ELR (cell line): Measurements from ENCODE around the gene RAD23A.
"Not testable (repeated sequence)": the region's sequence is repeated elsewhere in the genome, so short reads cannot be mapped to it uniquely, and the experiment has no call there.

Source experiments
- DNase-seq: peaks from one replicate; pipeline ENCODE4 v3.0.0-alpha.2; 2015; ENCODE audit warnings: low read depth

RAD23A gene

DNA sequence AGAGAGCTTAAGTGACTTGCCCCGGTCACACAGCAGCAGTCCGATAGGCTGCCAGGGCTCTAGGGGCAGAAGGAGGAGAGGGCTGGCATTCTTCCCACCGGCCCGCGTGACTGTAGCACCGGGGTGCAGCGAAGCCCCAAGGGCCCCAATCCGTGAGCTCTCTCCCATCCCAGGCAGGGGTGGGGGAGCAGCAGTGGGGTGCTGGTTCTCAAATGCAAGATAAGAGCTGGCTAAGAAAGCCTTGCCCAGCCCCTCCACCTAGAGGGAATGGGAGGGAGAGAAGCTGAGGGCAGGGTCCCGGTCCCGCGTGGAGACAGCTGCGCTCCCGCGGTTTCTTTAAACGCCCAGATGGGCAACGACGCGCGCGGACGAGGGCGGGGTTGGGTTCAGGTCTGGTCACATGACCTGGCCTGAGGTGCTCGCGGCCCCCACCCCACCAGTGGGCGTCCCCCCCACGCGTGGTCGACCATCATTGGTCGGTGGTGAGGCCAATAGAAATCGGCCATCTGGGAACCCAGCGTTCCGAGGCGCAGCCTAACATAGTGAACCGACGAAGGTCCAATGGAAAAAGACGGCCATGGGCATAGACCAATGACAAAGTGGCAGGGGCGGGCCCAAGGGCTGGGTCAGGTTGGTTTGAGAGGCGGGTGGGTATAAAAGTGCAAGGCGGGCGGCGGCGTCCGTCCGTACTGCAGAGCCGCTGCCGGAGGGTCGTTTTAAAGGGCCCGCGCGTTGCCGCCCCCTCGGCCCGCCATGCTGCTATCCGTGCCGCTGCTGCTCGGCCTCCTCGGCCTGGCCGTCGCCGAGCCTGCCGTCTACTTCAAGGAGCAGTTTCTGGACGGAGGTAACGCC lies 7.5 kb upstream of the RAD23A start, which contains the start of gene CALR:
CALR (plus strand) TSS at position 683 of the 852 bp plus-strand sequence; CDS start at position 754, 71 bp downstream.
- DNase-seq: peak; percentile 100

GRCh38 chr19:12938779-12939601 lies 6.7 kb upstream of the RAD23A start:
- DNase-seq: peak; percentile 66

GRCh38 chr19:12939975-12940423 lies 5.7 kb upstream of the RAD23A start:
- DNase-seq: no peak

GRCh38 chr19:12940897-12941296 lies 4.8 kb upstream of the RAD23A start:
- no peak for DNase-seq

DNA sequence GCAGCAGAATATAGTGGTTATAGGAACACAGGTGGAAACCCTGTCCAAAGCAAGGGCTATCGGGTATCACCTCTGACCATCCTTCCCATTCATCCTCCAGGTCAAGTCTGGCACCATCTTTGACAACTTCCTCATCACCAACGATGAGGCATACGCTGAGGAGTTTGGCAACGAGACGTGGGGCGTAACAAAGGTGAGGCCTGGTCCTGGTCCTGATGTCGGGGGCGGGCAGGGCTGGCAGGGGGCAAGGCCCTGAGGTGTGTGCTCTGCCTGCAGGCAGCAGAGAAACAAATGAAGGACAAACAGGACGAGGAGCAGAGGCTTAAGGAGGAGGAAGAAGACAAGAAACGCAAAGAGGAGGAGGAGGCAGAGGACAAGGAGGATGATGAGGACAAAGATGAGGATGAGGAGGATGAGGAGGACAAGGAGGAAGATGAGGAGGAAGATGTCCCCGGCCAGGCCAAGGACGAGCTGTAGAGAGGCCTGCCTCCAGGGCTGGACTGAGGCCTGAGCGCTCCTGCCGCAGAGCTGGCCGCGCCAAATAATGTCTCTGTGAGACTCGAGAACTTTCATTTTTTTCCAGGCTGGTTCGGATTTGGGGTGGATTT lies 2.1 kb upstream of the RAD23A start:
- DNase-seq: no peak

DNA sequence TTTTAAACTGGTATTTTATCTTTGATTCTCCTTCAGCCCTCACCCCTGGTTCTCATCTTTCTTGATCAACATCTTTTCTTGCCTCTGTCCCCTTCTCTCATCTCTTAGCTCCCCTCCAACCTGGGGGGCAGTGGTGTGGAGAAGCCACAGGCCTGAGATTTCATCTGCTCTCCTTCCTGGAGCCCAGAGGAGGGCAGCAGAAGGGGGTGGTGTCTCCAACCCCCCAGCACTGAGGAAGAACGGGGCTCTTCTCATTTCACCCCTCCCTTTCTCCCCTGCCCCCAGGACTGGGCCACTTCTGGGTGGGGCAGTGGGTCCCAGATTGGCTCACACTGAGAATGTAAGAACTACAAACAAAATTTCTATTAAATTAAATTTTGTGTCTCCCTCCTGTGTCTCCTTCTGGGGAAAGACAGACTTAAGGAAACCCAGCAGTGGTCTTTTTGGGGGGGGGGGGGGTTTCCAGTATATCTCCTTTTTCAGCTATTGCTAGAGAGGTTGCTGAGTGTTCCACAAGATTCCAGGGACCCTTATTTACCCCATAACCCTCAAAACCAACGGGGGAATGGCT lies 1.5 kb upstream of the RAD23A start:
- no peak for DNase-seq

DNA sequence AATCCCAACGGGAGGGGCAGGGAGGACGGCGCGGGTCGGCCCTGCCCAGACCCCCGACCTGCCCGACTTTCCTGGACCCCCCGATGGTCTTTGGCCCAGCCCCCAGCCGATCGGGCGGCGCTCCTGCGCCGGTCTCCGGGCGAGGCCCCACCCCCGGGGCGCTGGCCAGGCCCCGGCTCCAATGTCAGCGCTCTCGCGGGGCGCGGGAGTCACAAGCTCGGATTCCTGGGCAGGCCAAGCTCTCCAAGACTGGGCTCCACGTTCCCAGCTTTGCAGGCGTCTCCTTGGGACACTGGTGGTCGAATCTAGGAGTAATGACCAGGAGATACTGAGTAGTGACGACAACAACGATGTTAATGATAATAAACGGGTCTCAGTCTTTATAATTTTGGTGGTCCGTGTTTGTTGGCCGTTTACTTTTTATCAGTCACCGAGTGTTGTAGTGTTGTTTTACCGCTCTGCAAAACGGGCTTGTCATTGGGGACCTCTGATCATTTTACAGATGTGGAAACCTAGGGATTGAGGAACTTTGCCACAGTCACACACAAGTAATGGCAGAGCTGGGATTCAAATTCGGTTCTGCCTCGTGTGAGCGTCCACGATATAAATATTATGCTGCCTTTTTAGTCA lies 545 bp downstream of the RAD23A start:
- peak; percentile 89 for DNase-seq

DNA sequence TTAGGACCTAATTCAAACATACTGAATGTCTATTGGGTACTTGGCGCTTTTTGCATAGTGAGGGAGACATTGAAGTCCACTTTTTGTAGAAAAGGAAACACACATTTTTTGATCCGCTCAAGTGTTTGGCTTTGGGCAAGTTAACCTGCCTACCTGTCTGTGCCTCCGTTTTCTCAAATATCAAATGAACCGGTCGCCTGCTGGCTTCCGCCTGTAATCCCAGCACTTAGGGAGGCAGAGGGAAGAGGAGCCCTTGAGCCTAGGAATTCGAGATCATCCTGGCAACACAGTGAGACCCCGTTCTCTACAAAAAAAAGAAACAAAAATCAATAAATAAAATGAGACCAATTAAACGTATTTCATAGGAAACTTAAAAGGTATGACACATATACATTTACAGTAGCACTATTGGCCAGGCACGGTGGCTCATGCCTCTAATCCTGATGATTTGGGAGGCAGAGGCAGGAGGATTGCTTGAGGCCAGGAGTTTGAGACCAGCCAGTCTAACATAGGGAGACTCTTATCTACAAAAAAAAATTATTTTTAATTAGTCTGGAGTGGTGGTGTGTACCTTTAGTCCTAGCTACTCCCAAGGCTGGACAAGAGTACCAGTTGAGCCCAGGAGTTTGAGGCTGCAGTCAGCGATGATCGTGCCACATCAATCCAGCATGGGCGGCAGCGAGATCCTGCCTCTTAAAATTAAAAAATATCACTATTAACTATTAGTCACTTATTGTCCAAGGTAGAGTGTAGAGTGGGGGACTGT lies 1.3 kb downstream of the RAD23A start:
- DNase-seq: no peak

- no peak for DNase-seq
These were observed 2.3 kb downstream of the RAD23A start for GRCh38 chr19:12947702-12948611.

DNA sequence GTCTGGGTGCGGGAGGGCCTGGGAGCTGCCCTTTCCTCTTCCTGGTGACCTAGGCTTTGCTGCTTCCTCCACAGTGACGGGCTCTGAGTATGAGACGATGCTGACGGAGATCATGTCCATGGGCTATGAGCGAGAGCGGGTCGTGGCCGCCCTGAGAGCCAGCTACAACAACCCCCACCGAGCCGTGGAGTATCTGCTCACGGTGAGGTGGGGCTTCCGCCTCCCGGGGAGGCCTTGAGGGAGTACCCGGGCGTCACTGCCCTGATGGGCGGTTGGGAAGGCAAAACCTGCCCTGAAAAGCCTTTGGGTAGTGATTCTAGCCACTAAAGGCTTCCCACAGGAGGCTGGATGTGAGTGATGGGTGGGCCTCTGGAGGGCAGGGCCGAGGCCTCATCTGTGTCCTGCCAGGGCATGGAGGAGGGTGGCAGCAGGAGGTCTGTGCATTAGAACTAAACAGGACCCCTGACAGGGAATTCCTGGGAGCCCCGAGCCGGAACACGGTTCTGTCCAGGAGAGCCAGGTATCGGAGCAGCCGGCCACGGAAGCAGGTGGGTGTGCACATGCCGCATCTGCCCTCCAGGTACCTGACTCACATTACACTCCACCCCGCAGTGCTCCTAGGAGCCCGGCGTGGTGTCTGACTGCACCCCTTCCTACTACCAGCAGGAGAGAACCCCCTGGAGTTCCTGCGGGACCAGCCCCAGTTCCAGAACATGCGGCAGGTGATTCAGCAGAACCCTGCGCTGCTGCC lies 3.1 kb downstream of the RAD23A start:
- no peak for DNase-seq

GRCh38 chr19:12949363-12950283 lies 4.0 kb downstream of the RAD23A start:
- DNase-seq: no peak

GRCh38 chr19:12952050-12952449 lies 6.4 kb downstream of the RAD23A start:
- DNase-seq: not testable (repeated sequence)

DNA sequence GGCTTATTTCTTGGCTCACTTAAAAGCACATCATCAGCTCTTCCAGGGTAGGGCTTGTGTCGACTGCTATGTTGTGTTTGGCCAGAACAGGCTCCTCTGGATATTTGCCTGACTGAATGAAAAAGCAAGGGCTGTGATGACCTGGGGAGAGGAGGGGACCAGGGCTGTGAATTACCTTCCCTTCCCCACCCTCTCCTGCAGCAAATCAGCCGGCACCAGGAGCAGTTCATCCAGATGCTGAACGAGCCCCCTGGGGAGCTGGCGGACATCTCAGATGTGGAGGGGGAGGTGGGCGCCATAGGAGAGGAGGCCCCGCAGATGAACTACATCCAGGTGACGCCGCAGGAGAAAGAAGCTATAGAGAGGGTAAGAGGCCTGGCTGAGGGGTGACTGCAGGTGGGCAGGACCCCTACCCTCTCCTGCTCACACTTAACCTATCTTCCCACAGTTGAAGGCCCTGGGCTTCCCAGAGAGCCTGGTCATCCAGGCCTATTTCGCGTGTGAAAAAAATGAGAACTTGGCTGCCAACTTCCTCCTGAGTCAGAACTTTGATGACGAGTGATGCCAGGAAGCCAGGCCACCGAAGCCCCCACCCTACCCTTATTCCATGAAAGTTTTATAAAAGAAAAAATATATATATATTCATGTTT lies 7.0 kb downstream of the RAD23A start:
- DNase-seq: peak; percentile 90

DNA sequence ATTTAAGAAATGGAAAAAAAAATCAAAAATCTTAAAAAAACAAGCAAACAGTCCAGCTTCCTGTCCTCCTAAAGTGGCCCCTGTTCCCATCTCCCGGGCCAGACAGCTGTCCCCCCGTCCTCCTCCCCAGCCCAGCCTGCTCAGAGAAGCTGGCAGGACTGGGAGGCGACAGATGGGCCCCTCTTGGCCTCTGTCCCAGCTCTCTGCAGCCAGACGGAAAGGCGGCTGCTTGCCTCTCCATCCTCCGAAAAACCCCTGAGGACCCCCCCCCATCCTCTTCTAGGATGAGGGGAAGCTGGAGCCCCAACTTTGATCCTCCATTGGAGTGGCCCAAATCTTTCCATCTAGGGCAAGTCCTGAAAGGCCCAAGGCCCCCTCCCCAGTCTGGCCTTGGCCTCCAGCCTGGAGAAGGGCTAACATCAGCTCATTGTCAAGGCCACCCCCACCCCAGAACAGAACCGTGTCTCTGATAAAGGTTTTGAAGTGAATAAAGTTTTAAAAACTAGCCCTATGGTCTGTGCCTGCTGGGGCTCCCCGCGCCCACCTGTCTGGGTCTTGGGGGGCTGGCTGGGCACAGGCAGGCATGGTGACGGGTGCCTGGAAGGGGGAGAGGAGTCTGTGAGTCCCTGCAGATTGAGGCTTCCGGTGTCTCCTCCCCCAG lies 7.6 kb downstream of the RAD23A start:
- no peak for DNase-seq

DNA sequence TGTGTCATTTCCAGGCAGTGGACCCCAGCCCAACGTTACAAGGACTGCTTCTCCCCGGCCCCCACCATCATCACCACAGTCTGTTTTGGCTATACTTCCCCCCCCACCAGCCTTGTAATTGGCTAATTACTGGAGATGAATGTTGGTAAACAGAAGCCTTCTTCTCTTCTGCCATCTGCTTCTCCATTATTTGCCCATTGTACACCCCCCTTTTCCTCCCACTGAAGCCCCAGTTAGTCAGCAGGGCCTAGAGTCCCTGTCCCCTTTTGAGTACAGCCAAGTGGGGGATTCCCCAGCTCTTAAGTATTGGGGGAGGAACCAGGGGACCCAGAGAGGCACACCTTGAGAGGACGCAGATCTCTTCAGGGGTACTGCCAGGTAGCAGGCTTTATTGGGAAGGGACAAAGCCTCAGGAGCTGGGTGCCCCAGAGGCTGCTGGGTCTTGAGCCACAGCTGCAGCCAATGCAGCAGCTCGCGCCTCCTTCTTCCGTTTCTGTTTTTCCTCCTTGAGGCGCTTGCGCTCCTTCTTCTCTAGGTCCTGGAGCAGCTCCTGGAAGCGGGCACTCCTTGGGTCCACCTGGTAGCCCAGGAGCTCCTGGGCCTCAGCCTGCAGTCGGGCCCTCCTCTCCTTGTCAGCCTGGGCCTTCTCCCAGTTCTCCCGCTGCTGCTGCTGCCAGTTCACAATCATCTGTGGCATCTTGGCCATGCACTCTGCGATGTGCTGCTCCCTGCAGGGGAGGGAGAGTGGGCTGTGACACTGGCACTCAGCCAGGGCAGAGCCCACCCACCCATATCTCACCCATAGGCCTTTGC lies 8.3 kb downstream of the RAD23A start:
- DNase-seq: no peak

DNA sequence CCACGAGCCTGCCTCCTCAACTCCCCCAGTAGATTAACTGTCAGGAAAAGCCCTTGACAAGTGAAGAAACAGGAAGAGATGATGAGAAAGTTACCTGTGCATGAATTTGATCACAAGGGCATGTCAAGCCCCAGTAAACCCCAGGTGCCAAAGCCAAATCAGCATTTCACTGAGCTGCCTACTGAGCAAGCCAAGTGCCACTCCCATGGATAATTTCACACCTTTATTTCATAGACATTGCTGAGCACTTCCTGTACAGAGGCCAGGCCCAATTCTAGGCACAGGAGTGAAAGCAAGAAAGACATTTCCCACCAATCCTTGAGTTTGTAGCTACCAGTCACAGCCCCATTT lies 8.9 kb downstream of the RAD23A start:
- DNase-seq: no peak
